HG02973 (cell line): ENCODE measurements around the gene POU6F2.
"Not testable (repeated sequence)": the region's sequence is repeated elsewhere in the genome, so short reads cannot be mapped to it uniquely, and the experiment has no call there.

Source experiments
- ATAC-seq: cut with Tn5 transposase; IDR thresholded peaks from one replicate; pipeline ENCODE4 v1.9.1; 2021; ENCODE audit warnings: moderate library complexity; ENCODE audit not compliant: unreplicated experiment

The POU6F2 gene

DNA sequence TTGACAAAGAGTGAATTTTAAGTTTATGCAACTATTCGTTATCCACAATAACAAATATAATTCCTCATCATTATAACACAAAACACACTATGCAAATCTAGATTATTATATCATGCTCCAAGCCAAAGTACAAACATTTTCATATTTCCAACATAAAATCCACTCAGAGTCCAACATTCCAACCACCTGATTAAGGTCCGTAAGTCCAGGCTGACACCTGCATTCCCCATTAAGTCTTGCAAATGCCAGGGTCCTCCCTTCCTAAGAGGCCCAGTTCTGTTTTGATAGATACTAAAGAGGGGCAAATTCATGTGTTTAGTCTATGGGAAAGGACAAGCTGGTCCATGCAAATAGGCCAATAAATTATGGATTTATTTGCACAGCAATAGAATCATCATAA lies 206.1 kb downstream of the POU6F2 start:
- no peak for ATAC-seq

DNA sequence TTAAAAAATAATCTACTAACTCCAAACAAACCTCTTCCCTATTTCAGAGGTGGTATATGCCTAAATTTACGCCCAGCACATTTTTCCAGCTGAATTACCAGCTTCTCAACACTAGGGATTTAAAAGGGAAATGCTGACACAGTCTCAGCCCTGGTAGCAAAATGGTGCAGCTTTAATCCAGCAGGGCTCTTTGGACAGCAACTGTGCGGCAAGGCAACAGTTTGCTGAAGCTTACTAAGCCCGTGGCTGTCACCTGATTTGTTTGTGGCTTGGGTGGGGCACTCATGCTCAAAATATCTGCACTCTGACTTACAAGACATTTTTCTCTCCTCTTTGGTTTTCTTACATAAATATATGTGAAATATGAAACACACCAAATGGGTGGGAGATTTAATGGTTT lies 206.7 kb downstream of the POU6F2 start:
- ATAC-seq: no peak

DNA sequence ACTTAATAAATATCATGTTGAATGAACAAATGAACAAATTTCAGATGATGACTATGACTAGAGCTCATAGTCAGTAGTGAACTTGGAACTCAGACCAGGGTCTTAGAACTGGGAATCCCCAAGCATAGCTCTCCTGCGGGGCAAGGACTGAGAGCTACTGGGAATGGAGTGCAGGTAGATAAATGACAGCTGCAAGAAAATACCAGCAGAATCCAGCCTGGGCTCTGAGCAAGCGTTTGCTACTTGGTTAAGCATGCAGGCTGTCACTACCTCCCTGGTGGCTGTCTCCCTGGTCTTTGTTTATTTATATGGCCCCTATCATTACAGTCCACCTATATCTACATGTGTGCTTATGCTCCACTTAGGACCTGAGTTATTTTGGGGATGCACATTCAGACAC lies 208.4 kb downstream of the POU6F2 start:
- ATAC-seq: no peak

- no peak for ATAC-seq
Measured at GRCh38 chr7:39186671-39187070, 209.0 kb downstream of the POU6F2 start.

DNA sequence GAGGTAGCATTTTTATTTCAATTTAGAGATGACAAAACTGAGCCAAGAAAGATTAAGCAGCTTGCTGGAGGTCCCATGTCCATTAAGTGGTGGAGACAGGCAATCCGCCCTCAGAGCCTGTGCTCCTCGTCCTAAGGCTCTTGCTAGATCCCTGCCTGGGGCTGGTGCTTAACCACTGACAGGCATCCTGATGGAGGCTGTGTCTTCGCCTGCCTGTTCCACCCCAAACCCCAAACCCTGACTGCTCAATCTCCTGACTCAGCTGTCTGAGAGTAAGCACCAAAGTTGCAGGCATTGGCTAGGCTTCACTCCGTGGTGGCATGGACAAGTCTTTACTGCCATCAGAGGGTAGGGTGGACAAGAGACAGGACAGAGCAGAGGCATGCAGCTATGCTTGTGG lies 209.4 kb downstream of the POU6F2 start:
- no peak for ATAC-seq

DNA sequence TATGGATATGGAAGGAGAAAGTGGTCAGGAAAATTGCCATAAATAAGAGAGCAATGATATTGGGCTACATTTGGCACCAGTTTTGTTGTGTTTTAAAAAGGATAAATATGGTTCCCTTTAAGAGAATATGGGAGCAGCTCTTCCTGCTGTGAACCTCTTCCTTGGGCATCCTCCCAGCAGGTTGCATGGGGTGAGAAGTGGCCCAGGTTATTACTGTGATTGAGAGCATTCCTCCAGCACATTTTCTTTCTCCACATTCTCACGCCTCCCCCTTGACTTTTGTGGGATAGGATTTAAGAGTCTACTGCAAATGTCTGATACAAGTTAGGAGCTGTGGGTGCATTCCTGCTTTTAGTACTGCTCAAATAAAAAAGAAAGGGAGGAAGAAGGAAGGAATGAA lies 214.8 kb downstream of the POU6F2 start:
- ATAC-seq: no peak

DNA sequence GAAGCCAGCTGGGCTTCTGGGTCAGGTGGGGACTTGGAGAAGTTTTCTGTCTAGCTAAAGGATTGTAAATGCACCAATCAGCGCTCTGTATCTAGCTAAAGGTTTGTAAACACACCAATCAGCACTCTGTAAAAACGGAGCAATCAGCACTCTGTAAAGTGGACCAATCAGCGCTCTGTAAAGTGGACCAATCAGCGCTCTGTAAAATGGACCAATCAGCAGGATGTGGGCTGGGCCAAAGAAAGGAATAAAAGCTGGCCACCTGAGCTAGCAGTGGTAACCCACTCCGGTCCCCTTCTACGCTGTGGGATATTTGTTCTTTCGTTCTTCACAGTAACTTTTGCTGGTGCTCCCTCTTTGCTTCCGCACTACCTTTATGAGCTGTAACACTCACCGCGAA lies 216.7 kb downstream of the POU6F2 start:
- ATAC-seq: not testable (repeated sequence)

DNA sequence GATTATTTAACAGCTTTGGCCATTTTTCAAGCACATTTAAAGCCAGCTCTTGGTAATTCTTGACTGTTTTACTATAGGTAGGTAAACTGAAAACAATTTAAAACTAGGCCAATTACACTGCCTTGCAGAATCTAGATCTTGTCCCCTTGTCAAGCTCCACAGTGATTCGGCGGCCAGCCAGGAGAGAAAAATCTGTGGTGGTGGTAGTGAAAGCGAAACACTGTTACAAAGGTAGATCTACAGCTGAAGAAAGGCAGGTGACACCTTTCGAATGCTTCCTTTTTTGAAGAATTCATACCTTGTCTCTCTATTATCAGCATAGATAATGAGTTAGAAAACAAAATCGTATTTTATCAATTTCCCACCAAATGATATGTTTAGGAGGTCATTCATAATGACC lies 218.3 kb downstream of the POU6F2 start:
- no peak for ATAC-seq

- ATAC-seq: no peak
Measured at GRCh38 chr7:39197831-39198230, 220.1 kb downstream of the POU6F2 start.

DNA sequence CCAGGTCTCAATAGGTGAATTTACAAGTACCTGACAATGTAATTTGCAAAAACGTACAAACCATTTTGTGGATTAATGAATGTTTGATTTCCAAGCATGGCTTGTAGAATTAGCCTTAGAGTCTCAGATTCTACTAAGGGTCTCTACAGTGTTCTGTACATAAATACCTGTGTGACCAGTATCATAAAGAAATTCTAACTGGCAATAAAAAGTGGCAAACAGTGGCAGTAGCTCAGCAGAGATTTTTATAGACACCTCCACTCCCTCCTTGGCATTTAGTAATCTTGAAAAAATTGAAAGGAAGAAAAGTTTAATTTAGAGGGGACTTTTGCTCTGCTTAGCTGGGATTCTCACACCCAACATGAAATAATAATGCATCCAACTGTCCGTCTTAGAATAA lies 220.8 kb downstream of the POU6F2 start:
- no peak for ATAC-seq

DNA sequence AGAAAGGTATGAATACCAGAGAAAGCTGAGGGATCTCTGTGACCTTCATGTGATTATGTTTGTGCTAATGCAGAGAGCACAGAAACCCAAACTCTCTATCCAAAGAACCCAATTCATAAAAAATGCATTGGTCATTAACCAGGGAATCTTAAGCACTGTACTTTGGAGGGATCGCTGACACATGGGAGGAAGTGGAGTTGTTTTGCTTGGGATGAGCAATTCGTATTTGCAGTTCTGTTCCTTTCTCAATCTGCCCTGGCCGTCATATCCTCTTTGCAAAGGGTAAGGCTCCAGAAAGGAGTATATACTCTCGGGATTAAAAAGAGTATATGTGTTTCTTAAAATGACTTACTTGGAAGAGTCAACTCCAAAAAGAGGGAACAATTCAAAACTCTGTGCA lies 221.3 kb downstream of the POU6F2 start:
- ATAC-seq: no peak

DNA sequence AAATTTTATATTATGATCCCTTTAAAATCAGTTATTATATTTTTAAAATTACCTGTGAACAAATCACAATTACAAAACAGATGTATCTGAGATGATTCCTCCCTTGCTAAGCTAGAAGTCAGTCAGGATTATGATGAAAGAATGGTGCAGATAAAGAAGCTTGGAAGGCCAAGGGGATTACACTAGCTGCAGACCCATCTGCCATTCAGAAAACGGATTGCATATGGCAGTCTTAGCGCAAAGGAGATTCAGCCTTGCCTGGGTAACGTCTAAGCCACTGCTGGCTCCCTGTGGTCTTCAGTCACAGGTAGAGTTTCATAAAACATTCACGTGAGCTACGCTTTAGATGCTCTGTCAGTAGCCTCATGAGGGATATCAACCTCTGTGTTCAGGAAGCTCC lies 222.2 kb downstream of the POU6F2 start:
- ATAC-seq: no peak

- ATAC-seq: no peak
Measured at GRCh38 chr7:39202041-39202440, 224.3 kb downstream of the POU6F2 start.

- no peak for ATAC-seq
Measured at GRCh38 chr7:39210362-39210761, 232.7 kb downstream of the POU6F2 start.

DNA sequence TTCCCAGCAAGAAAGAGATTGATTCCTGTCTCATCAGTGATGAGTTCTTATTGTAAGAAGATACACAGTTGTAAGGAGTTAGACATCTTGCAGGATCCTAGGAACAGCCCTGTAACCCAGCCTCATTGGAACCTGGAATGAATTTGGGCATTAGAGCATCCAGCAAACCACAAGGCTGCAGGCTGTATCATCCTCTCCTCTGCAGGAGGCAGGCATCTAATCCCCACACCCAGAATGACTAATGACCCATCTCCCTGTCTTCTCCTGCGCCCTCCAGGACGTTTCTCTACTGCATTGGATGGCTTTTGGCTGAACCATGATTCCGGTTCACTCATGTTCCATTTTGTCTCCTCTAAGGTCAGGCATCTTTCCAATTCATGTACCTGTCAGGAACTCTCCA lies 233.9 kb downstream of the POU6F2 start:
- no peak for ATAC-seq

GRCh38 chr7:39212876-39213275 lies 235.2 kb downstream of the POU6F2 start:
- ATAC-seq: no peak

GRCh38 chr7:39217783-39218182 lies 240.1 kb downstream of the POU6F2 start:
- no peak for ATAC-seq

GRCh38 chr7:39219869-39220268 lies 242.2 kb downstream of the POU6F2 start:
- ATAC-seq: no peak

- no peak for ATAC-seq
Measured at GRCh38 chr7:39221901-39222300, 244.2 kb downstream of the POU6F2 start.

GRCh38 chr7:39228946-39229345 lies 251.2 kb downstream of the POU6F2 start:
- no peak for ATAC-seq

- no peak for ATAC-seq
Measured at GRCh38 chr7:39233851-39234529, 256.3 kb downstream of the POU6F2 start.

GRCh38 chr7:39238234-39238869 lies 260.6 kb downstream of the POU6F2 start:
- ATAC-seq: no peak

DNA sequence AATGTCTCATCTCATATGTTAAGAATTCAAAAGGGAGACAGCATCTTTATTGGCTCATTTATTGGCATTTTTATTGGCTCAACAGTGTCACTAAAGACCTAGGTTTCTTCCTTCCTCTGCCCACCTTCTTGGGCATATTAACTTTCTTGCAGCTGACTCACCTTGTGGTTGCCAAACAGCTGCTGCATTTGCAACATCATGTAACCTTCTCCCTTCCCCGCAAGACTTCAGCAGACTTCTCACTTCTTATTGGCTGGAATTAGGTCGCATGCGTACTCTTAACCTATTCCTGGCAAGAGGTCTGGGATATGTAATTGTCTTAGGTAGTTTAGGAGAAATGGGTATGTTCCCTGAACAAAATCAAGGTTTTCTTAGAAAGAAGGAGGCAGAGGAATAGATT lies 263.2 kb downstream of the POU6F2 start:
- ATAC-seq: no peak
